ENCODE results near the gene SCLY.

The SCLY gene

DNA sequence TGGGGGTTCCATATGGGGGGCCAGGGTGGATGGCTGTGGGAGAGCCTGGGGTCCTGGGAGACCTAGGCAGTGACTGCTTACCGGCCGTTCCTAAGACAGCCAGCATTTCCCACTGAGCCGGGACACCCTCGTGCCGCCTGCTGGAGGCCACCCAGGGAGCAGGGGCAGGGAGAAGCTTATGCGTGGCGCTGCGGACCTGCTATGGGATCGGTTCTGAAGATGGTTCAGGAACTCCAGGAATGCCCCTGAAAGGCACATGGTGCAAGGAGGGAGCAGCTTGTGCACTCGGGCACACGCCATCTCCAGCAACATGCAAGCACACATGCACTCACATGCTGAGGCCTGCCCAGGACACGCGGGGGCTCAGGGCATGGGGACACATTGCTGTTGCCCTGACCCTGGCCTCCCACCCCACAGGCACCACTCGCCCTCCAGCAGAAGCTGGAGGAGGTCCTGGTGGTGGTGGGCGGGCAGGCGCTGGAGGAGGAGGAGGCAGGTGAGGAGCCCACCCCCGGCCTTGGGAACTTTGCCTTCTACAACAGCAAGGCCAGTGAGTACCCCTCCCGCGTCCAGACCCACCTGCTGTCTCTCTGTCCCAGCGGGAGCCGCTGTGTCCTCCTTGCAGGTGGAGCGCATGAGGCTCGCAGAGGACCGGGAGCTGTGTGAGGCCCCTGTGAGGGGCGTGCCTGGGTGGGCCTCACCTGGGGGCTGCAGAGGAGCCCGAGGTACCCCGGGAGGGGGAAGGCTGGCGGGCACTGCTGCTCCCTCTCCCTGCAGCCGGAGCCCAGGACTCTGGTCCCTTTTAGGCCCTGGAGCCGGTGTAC lies 81.8 kb downstream of the SCLY start:
- peaks cover 3% of the 10 kb centered on the region for H3K4me1 Mint-ChIP-seq (ENCODE audit: low read depth)
- H3K27ac Mint-ChIP-seq: no peak overlapping the region
- H3K4me3 Mint-ChIP-seq: no peak overlapping the region
- no peak for DNase-seq (ENCODE audit: low spot score)
- no peaks in the 10 kb centered on the region for H3K36me3 Mint-ChIP-seq (ENCODE audit: low read depth)
- no peaks in the 10 kb centered on the region for H3K9me3 Mint-ChIP-seq
- no peaks in the 10 kb centered on the region for H3K27me3 Mint-ChIP-seq (ENCODE audit: low read depth)

- Mint-ChIP-seq H3K9me3 (no peaks in the 10 kb centered on the region), H3K27ac (no peak overlapping the region), H3K4me3 (no peak overlapping the region), H3K36me3 (ENCODE audit: low read depth) (no peaks in the 10 kb centered on the region), H3K27me3 (ENCODE audit: low read depth) (no peaks in the 10 kb centered on the region), H3K4me1 (ENCODE audit: low read depth) (peaks cover 3% of the 10 kb centered on the region)
- no peak for DNase-seq (ENCODE audit: low spot score)
Observed at GRCh38 chr2:238143239-238143951, 82.6 kb downstream of the SCLY start.

- no peak overlapping the region for H3K4me3 Mint-ChIP-seq
- H3K36me3 Mint-ChIP-seq (ENCODE audit: low read depth): no peaks in the 10 kb centered on the region
- no peaks in the 10 kb centered on the region for H3K9me3 Mint-ChIP-seq
- peaks cover 3% of the 10 kb centered on the region for H3K4me1 Mint-ChIP-seq (ENCODE audit: low read depth)
- H3K27me3 Mint-ChIP-seq (ENCODE audit: low read depth): no peaks in the 10 kb centered on the region
- no peak overlapping the region for H3K27ac Mint-ChIP-seq
- no peak for DNase-seq (ENCODE audit: low spot score)
Observed at GRCh38 chr2:238144262-238144661, 83.5 kb downstream of the SCLY start.

- Mint-ChIP-seq H3K27me3 (ENCODE audit: low read depth) (no peaks in the 10 kb centered on the region), H3K27ac (no peak overlapping the region), H3K36me3 (ENCODE audit: low read depth) (no peaks in the 10 kb centered on the region), H3K4me3 (no peak overlapping the region), H3K9me3 (no peaks in the 10 kb centered on the region), H3K4me1 (ENCODE audit: low read depth) (peaks cover 3% of the 10 kb centered on the region)
- no peak for DNase-seq (ENCODE audit: low spot score)
Observed at GRCh38 chr2:238145046-238145445, 84.2 kb downstream of the SCLY start.

DNA sequence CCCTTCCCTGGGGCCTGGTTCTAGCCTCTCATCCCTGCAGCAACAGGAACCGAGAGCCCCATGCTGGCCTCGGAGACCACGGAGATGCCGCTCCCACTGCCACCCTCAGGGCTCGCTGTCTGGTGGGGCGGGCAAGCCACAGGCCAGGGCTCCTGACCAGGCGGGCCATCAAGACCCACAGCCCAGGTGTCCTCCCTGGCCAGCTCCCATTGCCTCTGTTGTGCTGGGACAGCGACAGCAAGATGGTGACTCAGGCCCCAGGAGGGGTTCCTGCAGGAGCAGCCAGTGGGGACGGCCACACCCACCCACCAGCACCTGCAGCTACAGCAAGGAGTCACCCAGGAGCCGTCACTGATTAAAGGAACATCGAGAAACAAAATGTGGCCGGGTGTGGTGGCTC lies 85.0 kb downstream of the SCLY start:
- H3K4me3 Mint-ChIP-seq: no peak overlapping the region
- no peaks in the 10 kb centered on the region for H3K9me3 Mint-ChIP-seq
- no peak for DNase-seq (ENCODE audit: low spot score)
- no peaks in the 10 kb centered on the region for H3K36me3 Mint-ChIP-seq (ENCODE audit: low read depth)
- H3K4me1 Mint-ChIP-seq (ENCODE audit: low read depth): peaks cover 3% of the 10 kb centered on the region
- H3K27ac Mint-ChIP-seq: no peak overlapping the region
- no peaks in the 10 kb centered on the region for H3K27me3 Mint-ChIP-seq (ENCODE audit: low read depth)

- H3K4me3 Mint-ChIP-seq: no peak overlapping the region
- H3K36me3 Mint-ChIP-seq (ENCODE audit: low read depth): no peaks in the 10 kb centered on the region
- DNase-seq (ENCODE audit: low spot score): no peak
- H3K27me3 Mint-ChIP-seq (ENCODE audit: low read depth): no peaks in the 10 kb centered on the region
- no peaks in the 10 kb centered on the region for H3K9me3 Mint-ChIP-seq
- H3K27ac Mint-ChIP-seq: no peak overlapping the region
- H3K4me1 Mint-ChIP-seq (ENCODE audit: low read depth): peaks cover 3% of the 10 kb centered on the region
Observed at GRCh38 chr2:238146884-238147544, 86.2 kb downstream of the SCLY start.

DNA sequence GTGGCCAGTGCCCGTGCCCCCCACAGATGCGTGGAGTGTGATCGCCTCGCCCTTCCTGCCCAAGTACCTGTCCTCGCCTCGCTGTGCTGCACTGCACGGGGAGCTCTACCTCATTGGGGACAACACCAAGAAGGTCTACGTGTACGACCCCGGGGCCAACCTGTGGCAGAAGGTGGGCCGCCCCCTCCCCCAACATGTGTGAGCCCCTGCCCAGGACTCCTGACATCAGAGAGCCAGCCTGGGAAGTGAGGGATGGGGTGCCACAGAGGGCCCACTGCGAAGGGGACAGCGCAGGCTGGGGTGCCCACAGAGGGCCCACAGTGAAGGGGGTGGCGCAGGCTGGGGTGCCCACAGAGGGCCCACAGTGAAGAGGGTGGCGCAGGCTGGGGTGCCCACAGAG lies 88.2 kb downstream of the SCLY start:
- no peak overlapping the region for H3K27ac Mint-ChIP-seq
- no peaks in the 10 kb centered on the region for H3K36me3 Mint-ChIP-seq (ENCODE audit: low read depth)

More for the DNA sequence above, 88.2 kb downstream of the SCLY start:
- Mint-ChIP-seq H3K4me3 (no peak overlapping the region), H3K4me1 (ENCODE audit: low read depth) (peaks cover 3% of the 10 kb centered on the region), H3K27me3 (ENCODE audit: low read depth) (no peaks in the 10 kb centered on the region), H3K9me3 (no peaks in the 10 kb centered on the region)
- DNase-seq (ENCODE audit: low spot score): no peak
